HepG2 (cell line): ENCODE data around the gene IKZF5. TPM values are rescaled to one million over a fixed set of nuclear protein-coding genes. Genes with fewer than 3 reads are reported as not detected.
A peak's percentile ranks its signal among the peaks of the same experiment; 100 is the strongest.

ENCODE experiments used
- ATAC-seq: fragments of 200-7000 bp; cut with Tn5 transposase; 3 replicates; pipeline ENCODE4 v1.9.1; 2020; ENCODE audit warnings: mild to moderate bottlenecking, moderate library complexity
- BruUV-seq: library from RNA; stranded (reverse); fragments of 400-500 nt; replicated peaks from 2 replicates; lab custom pipeline; 2021; lab: Mats Ljungman, UMichigan
- CTCF ChIA-PET: fragments of 300-600 bp; formaldehyde crosslinking; extraction: SDS; loops from one replicate; lab custom pipeline; 2021; ENCODE audit warnings: low total read pairs, inconsistent platforms, low intra/inter-chr PET ratio; lab: Yijun Ruan, JAX
- POLR2A ChIA-PET: fragments of 350-600 bp; sonication (Branson Sonifier 250); formaldehyde crosslinking; loops from one replicate; lab custom pipeline; 2020; ENCODE audit warnings: antibody characterized with exemption, inconsistent platforms; lab: Yijun Ruan, JAX
- DNase-seq: peaks from one replicate; pipeline ENCODE4 v3.0.0-alpha.2; 2015; ENCODE audit warnings: low spot score
- FAIRE-seq: peaks from 3 replicates; lab custom pipeline; 2011; peaks lifted over from hg19 to GRCh38; lab: Jason Lieb, UNC
- H2AFZ ChIP-seq: one replicate; pipeline ENCODE4 v1.6.1; 2011; ENCODE audit warnings: low read length, inconsistent platforms
- H3K27ac ChIP-seq: fragments of 300-600 bp; 3 replicates; pipeline ENCODE4 v1.8.0; 2011; ENCODE audit warnings: mixed run types, mild to moderate bottlenecking, mixed read lengths, low read length, inconsistent platforms; ENCODE audit not compliant: insufficient read depth; ENCODE audit errors: extremely low read length
- H3K27me3 ChIP-seq, 2 experiments: fragments of 200-600 bp in 1 of 2; 2 replicates in 1 of 2; 3 replicates in 1 of 2; pipeline versions ENCODE4 v1.6.0 to v1.8.0; 2011; ENCODE audit warnings: low read length in 2 of 2, mild to moderate bottlenecking in 2 of 2, moderate library complexity in 2 of 2, inconsistent platforms in 1 of 2; ENCODE audit not compliant: insufficient read depth in 2 of 2, control insufficient read depth in 1 of 2
- H3K36me3 ChIP-seq, 2 experiments: fragments of 200-600 bp in 1 of 2; replicated peaks in 1 of 2; 2 replicates in 1 of 2; 3 replicates in 1 of 2; pipeline versions ENCODE4 v1.5.1 to v1.8.0; 2011; ENCODE audit warnings: low read length in 2 of 2, inconsistent platforms in 1 of 2; ENCODE audit not compliant: insufficient read depth in 2 of 2, control insufficient read depth in 1 of 2
- H3K4me1 ChIP-seq: 2 replicates; pipeline ENCODE4 v1.5.1; 2012; ENCODE audit warnings: low read length, inconsistent platforms; ENCODE audit not compliant: insufficient read depth
- H3K4me2 ChIP-seq: 2 replicates; pipeline ENCODE4 v1.6.0; 2011; ENCODE audit warnings: low read depth, low read length, inconsistent platforms
- H3K4me3 ChIP-seq, 3 experiments: fragments of 200-600 bp in 1 of 3; sonication (generic), shearing (Covaris generic) in 1 of 3; replicated peaks in 1 of 3; 2 replicates each; pipeline ENCODE4 v1.5.1; 2011 to 2016; ENCODE audit warnings: low read length in 3 of 3, inconsistent platforms in 2 of 3, low read depth in 2 of 3, mild to moderate bottlenecking in 2 of 3, control low read depth in 1 of 3, mixed read lengths in 1 of 3; ENCODE audit not compliant: insufficient read depth in 1 of 3
- H3K79me2 ChIP-seq: one replicate; pipeline ENCODE4 v1.6.1; 2011; ENCODE audit warnings: low read length, inconsistent platforms; ENCODE audit not compliant: insufficient read depth
- H3K9ac ChIP-seq: 2 replicates; pipeline ENCODE4 v1.6.0; 2011; ENCODE audit warnings: mild to moderate bottlenecking, low read depth, low read length, inconsistent platforms; ENCODE audit not compliant: insufficient read depth
- H3K9me3 ChIP-seq: 2 replicates; pipeline ENCODE4 v1.5.1; 2012; ENCODE audit warnings: mild to moderate bottlenecking, low read length
- H4K20me1 ChIP-seq: 2 replicates; pipeline ENCODE4 v1.6.0; 2011; ENCODE audit warnings: inconsistent platforms, mild to moderate bottlenecking, low read length, moderate library complexity; ENCODE audit not compliant: insufficient read depth
- ATF1 ChIP-seq: IDR thresholded peaks from 2 replicates; pipeline ENCODE4 v1.6.1; 2016; ENCODE audit warnings: mild to moderate bottlenecking, control low read depth
- DNMT3B ChIP-seq: conservative IDR thresholded peaks from 2 replicates; pipeline ENCODE4 v1.6.1; 2016; ENCODE audit warnings: missing biosample characterization, control low read depth
- DPF2 ChIP-seq: sonication (generic); formaldehyde crosslinking; IDR thresholded peaks from 2 replicates; pipeline ENCODE4 v1.4.0; 2020; ENCODE audit warnings: mild to moderate bottlenecking, low read depth, missing genetic modification reagents, borderline replicate concordance
- FOSL2 ChIP-seq: sonication (generic); formaldehyde crosslinking; IDR thresholded peaks from 2 replicates; pipeline ENCODE4 v1.4.0; 2020; ENCODE audit warnings: missing genetic modification reagents
- GATAD2A ChIP-seq: IDR thresholded peaks from 2 replicates; pipeline ENCODE4 v1.6.1; 2016
- KLF6 ChIP-seq: IDR thresholded peaks from 2 replicates; pipeline ENCODE4 v1.8.0; 2016; ENCODE audit warnings: missing biosample characterization, missing genetic modification reagents
- KMT2A ChIP-seq: sonication (generic); formaldehyde crosslinking; IDR thresholded peaks from 2 replicates; pipeline ENCODE4 v1.4.0; 2020; ENCODE audit warnings: missing genetic modification reagents
- MIER3 ChIP-seq: IDR thresholded peaks from 2 replicates; pipeline ENCODE4 v1.6.1; 2016; ENCODE audit warnings: missing compliant biosample characterization, borderline replicate concordance
- MXD4 ChIP-seq: IDR thresholded peaks from 2 replicates; pipeline ENCODE4 v1.6.1; 2016; ENCODE audit warnings: mild to moderate bottlenecking, missing biosample characterization, missing genetic modification reagents
- NFKBIZ ChIP-seq: IDR thresholded peaks from 2 replicates; pipeline ENCODE4 v1.6.1; 2018; ENCODE audit warnings: missing genetic modification reagents, missing compliant biosample characterization
- POLR2A ChIP-seq, 2 experiments: IDR thresholded peaks; 2 replicates each; pipeline ENCODE4 v1.6.1; 2011; ENCODE audit warnings: low read depth in 2 of 2, low read length in 2 of 2, mild to moderate bottlenecking in 1 of 2, moderate library complexity in 1 of 2; ENCODE audit not compliant: insufficient read depth in 1 of 2
- RNF2 ChIP-seq: fragments of 450-650 bp; conservative IDR thresholded peaks from 2 replicates; pipeline ENCODE4 v1.6.1; 2016; ENCODE audit warnings: low read depth
- SAP130 ChIP-seq: IDR thresholded peaks from 2 replicates; pipeline ENCODE4 v1.6.1; 2016; ENCODE audit warnings: low read depth
- SIN3A ChIP-seq: IDR thresholded peaks from 2 replicates; pipeline ENCODE4 v1.6.1; 2011; ENCODE audit warnings: low read depth, mild to moderate bottlenecking, control low read depth, low read length, borderline replicate concordance
- TFDP1 ChIP-seq: IDR thresholded peaks from 2 replicates; pipeline ENCODE4 v1.6.1; 2016; ENCODE audit warnings: missing compliant biosample characterization, missing genetic modification reagents, borderline replicate concordance
- TGIF2 ChIP-seq: IDR thresholded peaks from 2 replicates; pipeline ENCODE4 v1.6.1; 2016; ENCODE audit warnings: control low read depth, missing compliant biosample characterization
- THYN1 ChIP-seq: sonication (generic); formaldehyde crosslinking; IDR thresholded peaks from 2 replicates; pipeline ENCODE4 v1.8.1; 2023; ENCODE audit warnings: low read depth, mild to moderate bottlenecking, moderate library complexity, missing genetic modification reagents, borderline replicate concordance
- ZNF235 ChIP-seq: sonication (generic); formaldehyde crosslinking; IDR thresholded peaks from 2 replicates; pipeline ENCODE4 v1.8.1; 2023; ENCODE audit warnings: mild to moderate bottlenecking, missing genetic modification reagents, borderline replicate concordance
- ZNF350 ChIP-seq: sonication (generic); formaldehyde crosslinking; IDR thresholded peaks from 2 replicates; pipeline ENCODE4 v1.4.0; 2020; ENCODE audit warnings: mild to moderate bottlenecking, low read depth, missing genetic modification reagents, borderline replicate concordance
- ZNF749 ChIP-seq: sonication (generic); formaldehyde crosslinking; IDR thresholded peaks from 2 replicates; pipeline ENCODE4 v1.8.0; 2022; ENCODE audit warnings: mild to moderate bottlenecking, missing genetic modification reagents, moderate library complexity, borderline replicate concordance
- WGBS: methylation state at CpG from one replicate; pipeline ENCODE4 v1.1.6; 2017; ENCODE audit warnings: low lambda C conversion rate; 5-methylcytosine and 5-hydroxymethylcytosine counted together
- in situ Hi-C: cut with HindIII; loops from 2 replicates; pipeline ENCODE4 v1.10.0; 2017; ENCODE audit warnings: low pct_unique_long_range_greater_than_20kb; ENCODE audit not compliant: extremely low pct_ligation_motif_present
- intact Hi-C: fragments of 100-400 bp; cut with micrococcal nuclease; formaldehyde crosslinking; loops from one replicate; pipeline ENCODE4 v1.10.0; 2022; ENCODE audit not compliant: unreplicated experiment
- polyA plus RNA-seq, 8 experiments: library from polyadenylated mRNA; depleted of rRNA in 3 of 8; stranded (reverse) in 7 of 8; unstranded in 1 of 8; fragments of >200 nt; fragmentation: Illumina TruSeq in 4 of 8; extraction: Trizol in 4 of 8; gene quantifications; 2 replicates each; pipeline versions ENCODE4 v1.2.1 to v1.2.3, GENCODE V29; 2011 to 2016; ENCODE audit warnings: low read depth in 4 of 8, missing spikeins in 1 of 8, mixed read lengths in 1 of 8; ENCODE audit not compliant: insufficient read depth in 1 of 8
- total RNA-seq, 5 experiments: library from RNA; depleted of rRNA; stranded (reverse); fragments of >200 nt; fragmentation: Illumina TruSeq; extraction: Trizol; gene quantifications; 2 replicates each; pipeline ENCODE4 v1.2.3, GENCODE V29; 2016; ENCODE audit warnings: low read depth in 1 of 5

The IKZF5 gene
- total and polyA plus RNA-seq, 2 of the 13 experiments (the other 11 are each of a cell fraction or from before 2014, with no cell fraction given), result 3.7 to 12.0 TPM

- Histone ChIP-seq H3K4me2 (peak overlapping the region; percentile 87), H3K27me3 (no peaks in the 10 kb centered on the region; a peak in 1 of 5 replicates), H3K36me3 (peaks cover 5% of the 10 kb centered on the region in 2 experiments; a peak in 4 of 5 replicates), H4K20me1 (peaks cover 20% of the 10 kb centered on the region), H2AFZ (no peak overlapping the region), H3K4me3 (peak overlapping the region; percentile 96 to 99 (median 99)), H3K4me1 (peaks cover 53% of the 10 kb centered on the region), H3K9ac (peak overlapping the region; percentile 95), H3K27ac (peak overlapping the region; percentile 80), H3K9me3 (no peaks in the 10 kb centered on the region), H3K79me2 (peaks cover 95% of the 10 kb centered on the region)
- POLR2A ChIA-PET, result interaction anchor here (0.6 to 6.9 kb wide), 9 partner anchors 9 to 146 kb away, joined by 3 to 131 read pairs (median 5); partner anchors contain the start of genes BUB3, C10orf88 and PSTK
- peak; percentile 66 for ATAC-seq
- peak; percentile 42 for FAIRE-seq
- in situ Hi-C loops (no loop called here), intact Hi-C loops (loop anchor here (1.0 kb wide), 1 partner anchor 13 kb away; no protein-coding TSS in a partner anchor)
- 3% methylated on average over 20 of the region's 30 CpGs for WGBS
- BruUV-seq, result TSS peak; percentile 45
- CTCF ChIA-PET, result no interaction called here
- DNase-seq, result peak; percentile 68
- TF ChIP-seq ZNF235 (CRISPR knock-in tag) (0 out of 2 replicates have a peak, but pooled peaks have one; percentile 61), POLR2A (IDR thresholded peaks at IDR 0.05; ENCODE audit: insufficient read depth in 1 of 2, low read depth in 2 of 2, low read length in 2 of 2) (peak in 1 of 2 experiments; percentile 55; a peak in 2 of 4 replicates), ZNF749 (no peak), NFKBIZ (CRISPR knock-in tag) (no peak), ZNF350 (CRISPR knock-in tag) (no peak), KMT2A (CRISPR knock-in tag) (peak; percentile 13; the same call in 1 of the 2 replicates), RNF2 (0 out of 2 replicates have a peak, but pooled peaks have one; percentile 31), TFDP1 (peak; percentile 28; the same call in 1 of the 2 replicates), DNMT3B (0 out of 2 replicates have a peak, but pooled peaks have one; percentile 48), TGIF2 (CRISPR knock-in tag) (peak; percentile 56; the same call in 1 of the 2 replicates), MXD4 (CRISPR knock-in tag) (peak; percentile 85), GATAD2A (CRISPR knock-in tag) (0 out of 2 replicates have a peak, but pooled peaks have one; percentile 11), SAP130 (CRISPR knock-in tag) (peak; percentile 91), MIER3 (CRISPR knock-in tag) (no peak), KLF6 (CRISPR knock-in tag) (0 out of 2 replicates have a peak, but pooled peaks have one; percentile 4), THYN1 (CRISPR knock-in tag) (no peak), DPF2 (CRISPR knock-in tag) (no peak), ATF1 (CRISPR knock-in tag) (no peak), SIN3A (peak; percentile 89), FOSL2 (CRISPR knock-in tag) (0 out of 2 replicates have a peak, but pooled peaks have one; percentile 14)
Measured at GRCh38 chr10:123007558-123008354, 839 bp downstream of the IKZF5 start.
